Fibroblast of skin of right quadriceps (primary cell): ENCODE data around the gene SCEL.
A peak's percentile ranks its signal among the peaks of the same experiment; 100 is the strongest.

Source experiments
- DNase-seq: peaks from one replicate; pipeline ENCODE4 v3.0.0-alpha.2; 2013

The SCEL gene

DNA sequence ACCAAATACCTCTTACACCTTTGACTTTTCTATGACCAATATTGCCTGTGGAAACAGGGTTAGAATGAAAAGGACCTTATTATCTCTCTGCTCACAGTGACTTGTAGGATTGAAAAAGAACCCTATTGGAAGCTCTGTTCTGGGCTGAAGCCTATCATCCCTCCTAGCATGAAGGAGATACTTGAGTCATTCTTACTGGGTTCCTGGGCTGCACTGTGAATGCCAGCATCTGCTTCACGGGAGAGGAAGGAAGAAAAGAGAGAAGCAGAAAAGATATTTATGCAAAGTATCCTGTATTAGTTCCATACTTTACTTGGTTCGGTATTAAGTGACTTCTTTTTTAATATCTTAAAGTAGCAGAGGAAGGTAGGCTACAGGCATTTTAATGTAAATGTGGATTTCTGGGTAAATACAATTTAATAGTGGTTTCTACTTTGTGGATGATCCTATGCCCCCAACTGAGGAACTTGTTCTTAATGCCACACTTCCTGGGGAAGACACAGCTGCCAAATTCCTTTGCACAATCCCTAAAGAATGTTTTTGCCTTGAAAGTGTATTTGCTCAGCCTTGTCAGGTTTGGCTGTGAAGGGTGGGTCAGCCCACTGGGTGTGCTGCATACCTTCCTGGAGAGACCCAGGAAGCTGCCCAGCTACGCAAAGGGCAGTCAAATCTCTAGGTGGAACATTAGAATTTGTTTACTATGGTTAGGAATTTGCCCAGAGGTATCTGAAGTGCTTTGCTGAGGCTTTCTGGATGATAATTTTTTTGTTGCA, 13.7 kb upstream of the SCEL start:
- DNase-seq, result peak; percentile 43

DNA sequence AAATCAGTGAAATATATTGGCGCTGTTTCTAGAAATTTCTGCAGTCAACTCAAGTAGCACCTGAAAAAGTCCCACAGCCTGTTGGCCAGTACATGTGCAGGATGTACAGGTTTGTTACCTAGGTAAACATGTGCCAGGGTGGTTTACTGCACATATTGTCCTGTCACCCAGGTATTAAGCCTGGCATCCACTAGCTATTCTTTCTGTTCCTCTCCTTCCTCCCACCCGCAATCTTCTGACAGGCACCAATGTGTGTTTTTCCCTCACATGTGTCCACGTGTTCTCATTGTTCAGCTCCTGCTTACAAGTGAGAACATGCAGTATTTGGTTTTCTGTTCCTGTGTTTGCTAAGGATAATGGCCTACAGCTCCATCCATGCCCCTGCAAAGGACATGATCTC, 13.1 kb upstream of the SCEL start:
- DNase-seq, result no peak

DNA sequence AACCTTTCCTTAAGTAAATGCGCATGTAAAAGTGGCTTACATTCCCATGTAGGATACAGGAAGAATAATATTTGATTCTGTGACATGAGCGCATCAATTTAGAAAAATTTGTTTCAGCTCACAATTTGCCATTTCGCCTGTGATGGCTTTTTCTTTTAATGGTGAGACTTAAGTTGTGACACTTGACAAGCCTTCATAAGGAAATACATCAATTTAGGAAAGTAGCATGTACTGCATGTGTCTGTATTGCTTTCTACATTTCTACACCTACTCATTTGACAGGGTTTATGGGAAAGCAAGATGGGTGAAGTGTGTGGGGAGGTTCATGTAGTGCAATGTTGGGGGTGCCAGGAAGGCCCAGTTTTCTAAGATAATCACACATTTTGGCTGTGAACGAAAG, 12.1 kb upstream of the SCEL start:
- DNase-seq, result no peak

DNA sequence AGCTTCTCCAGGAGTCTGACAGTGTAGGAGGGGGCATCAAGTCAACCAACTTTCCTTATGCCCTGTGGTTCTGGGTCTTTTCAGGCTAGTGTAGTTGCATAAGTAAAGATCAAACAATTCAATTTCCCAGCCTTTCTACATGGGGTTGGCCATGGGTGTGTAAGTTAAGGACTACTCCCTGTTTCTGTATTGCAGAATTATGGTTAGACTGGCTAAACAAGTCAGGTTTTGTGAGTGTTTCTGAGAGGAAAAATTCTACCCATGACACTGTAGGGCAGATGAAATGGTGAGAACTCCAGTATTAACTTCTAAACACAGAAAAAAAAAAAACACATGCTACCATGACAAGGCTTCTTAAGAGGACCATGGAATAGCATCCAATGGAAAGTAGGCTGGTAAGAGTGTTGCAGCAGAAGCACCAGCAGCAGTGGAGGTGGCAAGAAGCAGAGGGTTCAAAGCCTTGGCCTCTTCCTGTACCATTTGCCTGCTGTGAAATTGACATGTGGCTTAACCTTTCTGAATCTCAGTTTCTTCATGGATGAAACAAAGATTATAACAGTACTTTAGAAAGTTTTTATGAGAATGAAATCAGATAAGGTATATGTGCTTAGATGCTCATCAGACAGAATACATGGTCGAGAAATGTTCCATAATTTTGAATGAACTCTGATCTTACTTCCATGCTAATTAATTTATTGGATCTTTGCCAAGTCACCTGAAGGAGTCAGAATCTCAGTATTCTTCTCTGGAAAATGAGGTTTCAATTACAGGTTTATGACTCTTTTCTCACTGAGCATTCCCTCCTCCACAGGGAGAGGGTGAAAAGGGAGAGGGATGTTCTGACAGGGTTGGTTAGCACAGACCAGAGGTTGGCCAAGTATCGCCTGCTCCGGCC, 11.4 kb upstream of the SCEL start:
- no peak for DNase-seq

DNA sequence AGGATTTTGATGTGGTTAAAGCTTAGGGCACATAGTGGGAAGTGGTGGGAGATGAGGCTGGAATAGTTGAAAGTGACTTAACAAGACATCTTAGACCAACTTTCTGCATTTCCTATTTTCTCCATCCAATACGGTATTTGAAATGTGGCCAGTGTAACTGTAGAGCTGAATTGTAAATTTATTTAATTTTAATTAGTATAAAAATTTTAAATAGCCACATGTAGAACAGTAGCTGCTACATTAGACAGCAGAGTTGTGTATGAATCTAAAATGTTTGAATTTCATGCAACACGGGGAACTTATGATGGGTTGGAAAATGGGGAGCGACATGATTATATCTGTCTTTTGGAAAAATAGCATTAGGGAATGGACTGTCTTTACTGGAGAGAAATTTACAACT, 7.1 kb upstream of the SCEL start:
- no peak for DNase-seq

DNA sequence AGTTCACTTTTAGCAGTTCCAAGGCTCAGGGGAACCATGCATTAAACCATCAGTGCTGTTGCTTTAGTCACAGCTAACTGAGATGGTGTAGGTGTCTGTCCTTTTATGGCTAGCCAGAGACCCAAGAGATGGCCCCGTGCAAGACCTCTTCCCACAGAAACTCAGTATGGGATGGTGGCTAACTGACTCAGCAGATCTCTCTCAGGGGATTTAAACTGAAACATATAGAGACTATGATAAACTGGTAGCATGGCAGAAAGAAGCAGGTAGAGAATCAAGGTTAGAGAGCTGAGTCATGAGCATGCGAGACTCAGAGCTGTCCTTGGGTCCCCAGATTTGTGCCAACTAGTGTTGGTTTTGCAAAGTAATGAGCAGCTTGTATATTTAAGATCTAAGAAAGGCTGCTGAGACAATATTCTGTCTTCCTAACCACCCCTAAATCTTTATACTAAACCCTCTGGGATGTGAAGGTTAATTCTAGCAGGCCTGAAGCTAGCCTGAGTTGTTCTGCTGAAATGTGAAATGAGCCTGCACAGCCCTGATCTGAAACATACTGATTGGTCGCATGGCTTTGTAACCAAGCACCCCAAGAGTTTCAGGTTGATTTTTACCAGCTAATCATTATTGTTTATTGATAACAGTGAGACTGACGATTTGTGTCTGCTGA, 6.5 kb upstream of the SCEL start:
- no peak for DNase-seq

DNA sequence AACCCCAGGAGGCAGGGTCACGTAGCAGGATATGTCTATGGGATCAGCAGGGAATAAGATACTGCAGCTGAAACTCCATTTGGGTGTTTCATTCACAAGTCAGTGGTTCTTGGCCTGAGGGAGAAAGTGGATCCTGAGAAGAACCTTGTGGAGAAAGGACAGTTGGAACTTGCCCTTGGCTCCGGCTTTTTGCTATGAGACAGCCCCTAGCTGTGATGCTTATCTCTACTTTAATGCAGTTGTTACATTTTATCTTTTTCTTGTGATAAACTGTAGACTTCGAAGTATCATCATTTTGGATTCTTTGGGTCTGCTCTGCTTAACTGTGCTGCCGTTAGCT, 6.0 kb upstream of the SCEL start:
- DNase-seq, result no peak

DNA sequence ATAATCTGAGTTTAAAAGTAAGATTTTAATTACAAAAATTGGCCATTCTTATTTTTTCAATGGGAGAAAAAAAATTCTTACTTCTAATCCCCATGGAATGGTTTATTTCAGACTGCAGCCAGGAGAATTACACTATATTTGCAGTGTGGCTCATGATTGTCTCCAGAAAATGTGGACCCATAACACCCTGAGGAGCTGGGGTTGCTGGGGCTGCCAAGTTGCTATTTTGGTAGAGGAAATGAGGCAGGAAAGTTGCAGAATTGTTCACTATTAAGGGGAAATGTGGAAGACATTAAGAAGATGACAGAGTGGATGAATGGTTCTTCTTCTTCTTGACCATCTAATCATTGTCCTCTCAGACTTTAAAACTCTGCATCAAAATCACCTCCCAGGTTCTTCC, 4.6 kb upstream of the SCEL start:
- no peak for DNase-seq

DNA sequence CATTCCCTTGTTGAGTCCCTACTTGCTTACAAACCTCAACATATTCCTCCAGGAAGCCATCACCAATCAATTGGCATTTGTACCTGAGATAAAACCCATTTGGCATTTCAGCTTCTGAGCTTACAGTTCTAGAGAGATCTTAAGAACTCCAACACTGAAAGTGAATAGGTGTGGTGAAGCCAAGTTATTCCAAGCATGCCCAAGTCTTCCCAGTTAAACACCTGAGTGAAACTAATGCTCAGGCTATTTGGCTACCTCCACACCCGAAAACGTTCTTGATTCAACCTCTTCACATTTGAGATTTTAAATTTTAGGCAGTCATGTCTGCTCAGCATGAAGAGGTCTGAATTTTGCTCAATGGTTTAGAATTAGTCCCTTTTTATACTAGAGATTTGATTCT, 2.5 kb upstream of the SCEL start:
- DNase-seq, result no peak

DNA sequence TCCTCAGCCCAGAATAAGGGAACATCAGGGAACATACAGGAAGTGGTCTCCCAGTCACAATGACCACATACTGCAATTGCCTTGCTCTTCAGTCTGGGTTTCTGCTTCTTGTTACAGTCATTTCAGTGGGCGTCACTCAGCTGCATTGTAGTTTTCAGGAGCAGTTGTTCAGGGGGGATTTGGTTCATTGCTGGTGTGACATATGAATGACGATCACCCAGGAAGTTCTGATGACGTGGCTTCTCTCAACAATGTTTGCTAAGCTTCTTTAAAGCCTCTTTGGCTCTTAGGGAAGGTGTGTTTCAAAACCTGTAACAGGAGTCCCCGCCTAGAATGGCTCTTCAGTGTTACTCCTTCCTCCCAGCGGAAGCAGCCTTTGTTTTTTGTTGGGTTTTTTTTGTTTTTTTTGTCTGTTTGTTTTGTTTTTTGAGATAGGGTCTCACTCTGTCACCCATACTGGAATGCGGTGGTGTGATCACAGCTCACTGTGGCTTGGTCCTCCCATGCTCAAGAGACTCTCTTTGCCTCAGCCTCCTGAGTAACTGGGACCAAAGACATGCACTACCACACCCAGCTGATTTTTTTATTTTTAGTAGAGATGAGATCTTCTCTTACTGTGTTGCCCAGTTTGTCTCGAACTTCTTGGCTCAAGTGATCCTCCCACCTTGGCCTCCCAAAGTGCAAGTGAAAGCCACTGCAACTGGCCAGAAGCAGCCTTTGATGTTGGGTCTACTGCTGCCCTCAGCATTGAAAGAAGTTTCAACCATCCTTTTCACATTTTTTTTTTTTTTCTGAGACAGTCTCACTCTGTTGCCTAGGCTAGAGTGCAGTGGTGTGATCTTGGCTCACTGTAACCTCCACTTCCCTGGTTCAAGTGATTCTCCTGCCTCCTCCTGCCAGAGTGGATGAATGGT, 1.4 kb upstream of the SCEL start:
- no peak for DNase-seq

DNA sequence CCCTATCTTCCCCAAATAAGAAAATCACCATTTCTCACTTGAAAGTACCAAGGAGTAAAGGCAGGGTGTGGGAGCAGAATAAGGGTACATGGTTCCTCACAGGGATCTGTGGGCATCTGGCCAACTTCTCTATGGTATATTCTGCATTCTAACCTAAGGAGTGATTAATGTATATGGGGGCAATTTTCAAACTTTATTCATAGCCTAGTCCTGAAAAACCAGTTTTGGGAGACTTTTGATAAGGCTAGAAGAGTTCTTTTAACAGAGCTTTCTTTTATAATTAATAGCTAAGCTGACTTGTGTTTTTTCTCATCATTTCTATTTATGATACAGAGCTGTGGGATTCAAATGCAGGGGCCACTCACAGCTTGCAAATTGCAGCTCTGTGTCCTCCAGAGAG, 852 bp downstream of the SCEL start:
- DNase-seq, result no peak

DNA sequence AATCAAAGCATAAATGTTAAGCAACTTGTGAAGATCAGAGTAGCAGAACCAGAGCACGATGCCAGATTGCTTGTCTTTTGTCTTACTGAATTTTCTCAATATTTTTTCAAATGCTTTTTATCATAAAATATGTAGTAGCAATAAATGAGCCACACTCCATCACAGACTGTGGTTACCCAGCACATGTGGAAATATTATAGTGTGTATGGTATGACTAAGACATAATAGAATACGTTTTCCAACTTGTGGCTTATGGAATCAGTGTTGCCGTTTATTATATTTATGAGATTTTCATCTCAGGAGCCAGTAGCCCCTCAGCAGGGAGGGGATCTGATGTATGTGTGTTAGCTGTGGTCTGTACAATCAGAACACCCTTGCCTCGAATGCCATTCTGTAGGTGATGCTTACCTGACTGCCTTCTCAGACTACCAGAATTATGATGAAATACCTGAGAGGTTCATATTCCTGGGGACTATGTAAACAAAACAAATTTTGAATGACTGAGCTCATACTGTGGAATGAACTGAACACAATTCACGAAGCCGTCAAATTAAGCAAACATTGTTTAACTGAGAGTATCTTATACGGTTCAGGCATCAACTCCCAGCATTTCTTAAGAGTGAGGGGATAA, 1.9 kb downstream of the SCEL start:
- DNase-seq, result peak; percentile 58

DNA sequence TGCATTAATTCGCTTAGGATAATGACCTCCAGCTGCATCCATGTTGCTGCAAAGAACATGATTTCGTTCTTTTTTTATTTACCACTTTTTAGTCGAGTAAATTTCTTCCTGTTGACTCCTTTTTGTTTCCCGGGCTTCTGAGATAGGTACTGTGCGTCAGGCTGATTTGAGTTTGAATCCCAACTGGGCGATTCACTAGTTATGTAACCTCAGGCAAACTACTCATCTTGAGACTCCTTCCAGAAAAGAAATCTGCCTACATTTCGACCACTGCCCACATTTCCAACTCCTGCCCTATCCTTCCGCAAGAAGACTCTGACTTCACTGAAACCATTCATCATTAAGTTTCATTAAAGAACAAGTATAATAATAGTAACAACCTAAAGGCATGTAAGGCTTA, 8.2 kb downstream of the SCEL start:
- no peak for DNase-seq

DNA sequence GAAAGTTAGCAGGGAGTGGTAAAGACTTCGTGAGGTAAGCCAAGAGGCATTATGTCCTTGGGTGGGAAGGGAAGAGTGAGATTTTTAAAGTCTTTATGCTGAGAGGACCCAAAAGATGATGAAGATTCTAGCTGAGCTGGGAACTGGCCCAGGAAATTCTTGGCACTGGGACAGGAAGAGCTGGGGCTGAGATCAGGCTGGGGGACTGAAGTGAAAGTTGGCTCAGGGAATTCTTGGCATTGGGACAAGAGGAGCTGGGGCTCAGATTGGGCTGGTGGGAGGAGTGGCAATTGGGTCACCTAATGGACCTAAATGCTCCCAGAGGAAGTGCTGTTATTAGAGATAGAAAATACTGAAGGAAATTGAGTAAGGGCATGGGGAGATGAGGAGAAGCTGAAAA, 8.8 kb downstream of the SCEL start:
- DNase-seq, result peak; percentile 73

DNA sequence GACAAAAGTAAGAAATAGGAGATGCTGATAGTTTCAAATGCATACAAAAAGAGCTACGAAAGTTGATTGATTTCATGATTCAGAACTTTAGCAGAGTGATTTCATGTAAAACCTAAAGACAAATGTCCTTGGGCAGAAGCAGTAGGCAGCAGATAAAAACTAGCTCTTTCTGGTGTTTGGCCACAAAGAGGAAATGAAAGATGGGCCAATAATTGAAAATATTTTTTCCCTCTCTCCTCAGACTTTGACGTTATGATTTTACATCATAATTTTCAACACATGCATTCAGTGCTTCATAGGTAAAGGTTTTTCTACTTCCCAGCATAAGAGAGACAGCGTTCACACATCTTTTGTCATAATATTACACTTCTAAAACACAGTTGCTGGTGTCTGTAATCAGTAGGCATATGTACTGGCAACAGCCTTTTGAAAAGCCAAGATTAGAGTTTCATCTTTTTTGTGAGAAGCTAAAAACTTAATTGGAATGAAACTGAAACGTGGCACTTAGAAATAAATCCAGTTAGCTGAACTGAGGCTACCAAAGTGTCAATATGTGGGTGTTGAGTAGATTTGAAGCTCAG, 9.3 kb downstream of the SCEL start:
- no peak for DNase-seq

DNA sequence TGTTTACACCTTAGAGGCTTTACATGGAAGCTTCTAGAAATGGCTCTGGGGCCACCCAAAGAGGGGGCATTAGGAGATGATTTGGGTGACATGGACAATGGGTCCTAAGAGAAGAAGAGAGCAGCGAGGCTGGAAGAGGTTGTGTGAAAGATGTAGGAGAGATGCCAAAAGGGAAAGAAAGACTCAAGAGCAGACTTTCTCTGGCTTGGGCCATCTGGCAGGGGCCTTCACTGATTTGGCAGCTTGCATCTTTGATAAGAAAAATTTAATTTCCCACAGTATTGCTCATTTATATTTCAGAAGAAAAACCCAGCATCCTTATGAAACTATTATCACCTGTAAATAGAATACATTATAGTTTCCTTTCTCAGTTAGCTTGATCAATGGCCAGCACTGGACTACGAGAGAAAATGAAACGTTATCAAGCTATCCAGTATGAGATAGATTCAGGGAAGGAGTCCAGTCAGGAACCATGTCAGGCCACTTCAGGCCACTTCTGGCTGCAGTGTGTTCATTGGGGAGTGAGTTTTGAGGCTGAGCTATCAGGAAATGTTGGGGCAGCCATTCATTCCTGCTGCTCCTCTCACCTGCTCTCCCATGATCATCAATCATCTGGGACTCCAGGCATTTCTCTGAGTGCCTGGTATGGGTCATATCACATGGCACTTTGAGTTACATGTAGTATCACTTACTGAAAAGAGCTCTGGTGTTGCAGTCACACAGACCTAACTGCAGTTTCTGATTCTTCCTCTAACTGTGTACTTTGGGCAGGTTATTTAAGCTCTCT, 10.3 kb downstream of the SCEL start:
- DNase-seq, result no peak

DNA sequence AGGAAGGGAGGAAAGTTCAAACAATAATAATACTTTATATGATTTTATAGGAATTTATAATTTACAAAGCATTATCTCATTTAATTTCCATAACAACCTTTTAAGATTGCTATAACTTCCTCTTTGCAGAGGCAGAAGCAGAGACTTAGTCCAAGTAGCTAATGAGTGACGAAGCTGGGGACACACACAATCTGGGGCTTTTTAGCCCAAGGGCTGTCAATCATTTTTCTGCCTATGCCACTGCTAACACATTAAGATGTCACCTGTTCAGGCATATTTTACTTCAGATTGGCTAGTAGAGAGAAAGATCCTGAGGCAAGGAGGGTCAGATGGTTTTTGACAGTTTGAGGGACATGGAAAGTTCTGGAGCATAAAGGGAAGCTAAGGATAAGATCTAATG, 12.6 kb downstream of the SCEL start:
- DNase-seq, result no peak

DNA sequence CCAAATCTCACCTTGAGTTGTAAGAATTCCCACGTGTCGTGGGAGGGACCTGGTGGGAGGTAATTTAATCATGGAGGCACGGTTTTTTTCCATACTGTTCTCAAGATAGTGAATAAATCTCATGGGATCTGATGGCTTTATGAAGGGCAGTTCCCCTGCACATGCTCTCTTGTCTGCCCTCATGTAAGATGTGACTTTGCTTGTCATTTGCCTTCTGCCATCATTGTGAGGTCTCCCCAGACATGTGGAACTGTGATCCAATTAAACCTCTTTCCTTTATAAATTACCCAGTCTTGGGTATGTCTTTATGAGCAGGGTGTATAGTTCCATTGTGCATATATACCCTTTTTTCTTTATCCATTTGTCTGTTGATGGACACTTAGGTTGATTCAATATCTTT, 13.1 kb downstream of the SCEL start:
- DNase-seq, result no peak

DNA sequence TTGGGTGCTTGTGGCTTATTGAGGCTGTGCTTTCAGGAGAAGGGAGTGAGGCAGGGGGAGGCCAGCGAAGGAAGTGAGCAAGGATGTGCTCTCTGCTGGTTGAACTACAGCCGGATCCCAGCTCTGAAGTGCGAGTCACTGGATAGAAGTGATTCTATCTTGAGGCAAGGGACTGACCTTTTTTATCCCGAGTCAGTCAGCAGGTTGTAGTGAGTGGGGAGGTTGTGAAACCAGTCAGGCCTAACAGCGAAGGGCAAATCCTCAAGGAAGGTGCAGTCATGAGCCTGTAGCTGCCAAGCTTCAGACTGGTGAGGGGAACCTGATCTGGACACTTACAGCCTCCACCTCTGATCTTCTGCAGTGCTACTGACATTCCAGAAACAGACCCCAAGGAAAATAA, 18.6 kb downstream of the SCEL start:
- no peak for DNase-seq

DNA sequence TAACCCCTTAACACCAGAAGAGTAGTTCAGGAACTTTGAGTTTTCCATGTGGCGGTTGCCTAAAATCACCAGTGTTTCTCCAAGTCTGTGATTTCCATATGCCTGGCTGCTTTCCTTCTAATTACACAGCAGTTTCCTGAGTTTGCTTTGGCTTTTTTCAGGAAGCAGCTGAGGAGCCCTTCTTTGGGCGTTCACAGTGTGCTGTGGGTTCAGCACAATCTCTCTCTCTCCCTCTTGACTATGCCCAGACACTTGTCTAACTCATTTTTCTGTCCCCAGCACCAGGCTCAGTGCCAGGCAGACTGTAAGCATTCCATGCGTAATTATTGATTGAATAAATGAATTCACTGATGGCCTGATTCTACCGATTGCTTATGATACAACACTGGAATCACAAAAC, 19.7 kb downstream of the SCEL start:
- no peak for DNase-seq

DNA sequence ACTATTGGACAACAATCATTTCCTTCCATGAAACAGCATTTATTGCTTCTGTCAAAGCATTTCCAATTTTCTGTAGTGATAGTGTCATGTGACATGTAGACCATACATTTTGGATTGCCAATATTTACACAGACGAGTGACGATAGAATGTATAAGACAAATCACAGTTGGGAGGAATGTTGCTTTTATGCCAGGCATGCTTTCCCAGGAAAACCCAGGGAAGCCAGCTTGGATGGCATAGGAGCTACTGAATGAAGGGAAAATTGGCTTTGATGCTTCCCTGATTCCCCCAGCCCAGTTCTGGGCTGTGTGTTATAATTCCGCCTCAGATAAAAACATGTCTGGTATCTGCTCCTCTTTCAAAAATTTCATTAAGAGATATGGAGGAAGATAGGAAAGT, 22.5 kb downstream of the SCEL start:
- no peak for DNase-seq
